Measurements from ENCODE around the gene SH2D3A. TPM values are rescaled to one million over a fixed set of nuclear protein-coding genes. Genes with fewer than 3 reads are reported as not detected.

Gene SH2D3A
- total RNA-seq: 10 to 100 TPM in 1 of 7 donors, 1 to 10 TPM in 4, under 1 TPM in 2; 0.18 to 18.3 (median 1.6) TPM
- polyA plus RNA-seq: under 1 TPM in 1 of 2 donors, not detected in 1; 0.25 TPM
- long read RNA-seq, donor 1, partial matches to known transcripts: 0 of 1 reads
- long read RNA-seq, donor 1, other reads (novel, unspliced or antisense): 1 of 1 reads
- long read RNA-seq, donor 2: 0 reads
- long read RNA-seq, donor 3, partial matches to known transcripts: 0 of 5 reads
- long read RNA-seq, donor 3, other reads (novel, unspliced or antisense): 5 of 5 reads

GRCh38 chr19:6767357-6768235, at the start of gene SH2D3A:
TSS of gene SH2D3A (minus strand) at chr19:6767435. CDS start at chr19:6763748, 3,687 bp downstream.
- no peaks in the 10 kb centered on the region for H3K9me3 ChIP-seq
- peak in 1 of 5 donors; percentile 37 for DNase-seq
- WGBS, 3 donors: 3% methylated on average over 47 of the region's 47 CpGs
- intact Hi-C loops (cut with DNase I): loop anchor here in 1 of 4 donors (10.0 kb wide), 1 partner anchor 133 kb away; no protein-coding TSS in a partner anchor
- TF ChIP-seq CTCF (IDR thresholded peaks at IDR 0.05) (no peak), POLR2A (IDR thresholded peaks at IDR 0.05) (no peak), EP300 (IDR thresholded peaks at IDR 0.05) (no peak)
- H3K36me3 ChIP-seq: no peaks in the 10 kb centered on the region
- peaks cover 8% of the 10 kb centered on the region for H3K27me3 ChIP-seq
- no peak within 1 kb of the TSS for H3K27ac ChIP-seq
- peaks cover 2% of the 10 kb centered on the region for H3K4me1 ChIP-seq (ENCODE audit: insufficient read depth)
- H3K4me3 ChIP-seq: no peak within 1 kb of the TSS

GRCh38 chr19:6813659-6814058, 46.4 kb upstream of the SH2D3A start:
- H3K4me3 ChIP-seq: no peak overlapping the region
- no peak overlapping the region for H3K27ac ChIP-seq
- no peak for TF ChIP-seq CTCF (IDR thresholded peaks at IDR 0.05)
- no peak for TF ChIP-seq POLR2A (IDR thresholded peaks at IDR 0.05)
- no peak for TF ChIP-seq EP300 (IDR thresholded peaks at IDR 0.05)
- DNase-seq: no peak
- no peaks in the 10 kb centered on the region for H3K36me3 ChIP-seq
- H3K4me1 ChIP-seq (ENCODE audit: insufficient read depth): no peaks in the 10 kb centered on the region
- no peaks in the 10 kb centered on the region for H3K27me3 ChIP-seq
- H3K9me3 ChIP-seq: no peaks in the 10 kb centered on the region
- intact Hi-C loops (cut with DNase I): no loop called here
- WGBS, 3 donors: 70 to 78% (median 71%) methylated on average over 4 of the region's 4 CpGs

GRCh38 chr19:6812612-6813011, 45.4 kb upstream of the SH2D3A start:
- DNase-seq: no peak
- H3K36me3 ChIP-seq: no peaks in the 10 kb centered on the region
- H3K4me1 ChIP-seq (ENCODE audit: insufficient read depth): no peaks in the 10 kb centered on the region
- 83 to 91% (median 86%) methylated on average over 2 of the region's 2 CpGs for WGBS, 3 donors
- intact Hi-C loops (cut with DNase I): no loop called here
- H3K4me3 ChIP-seq: no peak overlapping the region
- H3K27ac ChIP-seq: no peak overlapping the region
- H3K9me3 ChIP-seq: no peaks in the 10 kb centered on the region
- H3K27me3 ChIP-seq: no peaks in the 10 kb centered on the region
- TF ChIP-seq CTCF (IDR thresholded peaks at IDR 0.05): no peak
- no peak for TF ChIP-seq EP300 (IDR thresholded peaks at IDR 0.05)
- TF ChIP-seq POLR2A (IDR thresholded peaks at IDR 0.05): no peak

- H3K27me3 ChIP-seq: no peaks in the 10 kb centered on the region
- H3K27ac ChIP-seq: no peak overlapping the region
- no peak for DNase-seq
- no peak overlapping the region for H3K4me3 ChIP-seq
- H3K9me3 ChIP-seq: no peaks in the 10 kb centered on the region
- 18 to 27% (median 27%) methylated on average over 2 of the region's 2 CpGs for WGBS, 3 donors
- H3K36me3 ChIP-seq: no peaks in the 10 kb centered on the region
- TF ChIP-seq EP300 (IDR thresholded peaks at IDR 0.05) (no peak), POLR2A (IDR thresholded peaks at IDR 0.05) (no peak), CTCF (IDR thresholded peaks at IDR 0.05) (no peak)
- H3K4me1 ChIP-seq (ENCODE audit: insufficient read depth): no peaks in the 10 kb centered on the region
- intact Hi-C loops (cut with DNase I): no loop called here
Measured at GRCh38 chr19:6811906-6812305, 44.7 kb upstream of the SH2D3A start.

All from ovary (tissue), 10 donors.